Measurements from ENCODE around the gene EARS2.

- TF ChIP-seq POLR2A (IDR thresholded peaks at IDR 0.05) (no peak), CTCF (IDR thresholded peaks at IDR 0.05) (no peak)
These were observed 55.9 kb downstream of the EARS2 start for GRCh38 chr16:23501291-23501690.
